Spleen (tissue), 7 donors: Measurements from ENCODE around the gene TANK.

Source experiments
- CTCF ChIP-seq, 11 experiments: fragments of 200-600 bp in 7 of 11; fragments of 450-650 bp in 4 of 11; sonication (generic) in 4 of 11; IDR thresholded peaks in 8 of 11; conservative IDR thresholded peaks in 3 of 11; 1 replicate in 7 of 11; 2 replicates in 4 of 11; pipeline versions ENCODE4 v1.4.0 to v1.8.0; 2016 to 2021; ENCODE audit warnings: antibody characterized with exemption in 11 of 11, inconsistent platforms in 4 of 11, mild to moderate bottlenecking in 1 of 11
- POLR2A ChIP-seq, 3 donors: fragments of 450-650 bp; IDR thresholded peaks; one replicate each; pipeline ENCODE4 v1.5.1; 2017; ENCODE audit warnings: antibody characterized with exemption in 3 of 3, mild to moderate bottlenecking in 1 of 3
- POLR2AphosphoS5 ChIP-seq, 3 donors: sonication (generic); formaldehyde crosslinking; IDR thresholded peaks; one replicate each; pipeline ENCODE4 v1.5.1; 2017; ENCODE audit warnings: antibody characterized with exemption in 3 of 3
- donor health status: DM: no; HTN: no; CAD: no; lungs with moderate emphysema.
- donor health status: DM: no; HTN: no; CAD: no.
- donor health status: DM: no; HTN: no; CAD: no.

GRCh38 chr2:161161074-161161706, 962 bp downstream of the TANK start:
- TF ChIP-seq CTCF (IDR thresholded peaks at IDR 0.05 in 8 of 11, conservative IDR thresholded peaks at IDR 0.05 in 3 of 11) (no peak), POLR2AphosphoS5 (IDR thresholded peaks at IDR 0.05) (no peak), POLR2A (IDR thresholded peaks at IDR 0.05) (no peak)
